Measurements from ENCODE around the gene RNF157.
A peak's percentile ranks its signal among the peaks of the same experiment; 100 is the strongest.

The RNF157 gene

GRCh38 chr17:76275382-76276068, 35.2 kb upstream of the RNF157 start:
- peaks cover 4% of the 10 kb centered on the region for H3K36me3 ChIP-seq (ENCODE audit: insufficient read depth, low read length)
- H3K4me1 ChIP-seq (ENCODE audit: insufficient read depth, low read length), result peaks cover 21% of the 10 kb centered on the region

GRCh38 chr17:76274112-76274956, 34.0 kb upstream of the RNF157 start:
- Histone ChIP-seq H3K27me3 (ENCODE audit: control insufficient read depth in 1 of 2, insufficient read depth in 2 of 2, low read length in 2 of 2) (no peaks in the 10 kb centered on the region), H3K9me3 (ENCODE audit: low read length) (no peaks in the 10 kb centered on the region), H3K9ac (ENCODE audit: low read length) (no peak overlapping the region), H3K4me1 (ENCODE audit: insufficient read depth, low read length) (peaks cover 20% of the 10 kb centered on the region), H3K27ac (ENCODE audit: low read depth, low read length) (no peak overlapping the region), H3K36me3 (ENCODE audit: insufficient read depth, low read length) (peaks cover 4% of the 10 kb centered on the region), H3K4me3 (ENCODE audit: low read depth in 1 of 2, low read length in 2 of 2) (no peak overlapping the region)

More at GRCh38 chr17:76275382-76276068, 35.2 kb upstream of the RNF157 start:
- no peak overlapping the region for H3K4me3 ChIP-seq (ENCODE audit: low read depth in 1 of 2, low read length in 2 of 2)
- no peaks in the 10 kb centered on the region for H3K27me3 ChIP-seq (ENCODE audit: control insufficient read depth in 1 of 2, insufficient read depth in 2 of 2, low read length in 2 of 2)
- H3K9me3 ChIP-seq (ENCODE audit: low read length), result no peaks in the 10 kb centered on the region
- H3K9ac ChIP-seq (ENCODE audit: low read length), result no peak overlapping the region
- no peak overlapping the region for H3K27ac ChIP-seq (ENCODE audit: low read depth, low read length)

- Histone ChIP-seq H3K27me3 (ENCODE audit: control insufficient read depth in 1 of 2, insufficient read depth in 2 of 2, low read length in 2 of 2) (no peaks in the 10 kb centered on the region), H3K4me1 (ENCODE audit: insufficient read depth, low read length) (peaks cover 21% of the 10 kb centered on the region), H3K36me3 (ENCODE audit: insufficient read depth, low read length) (peaks cover 4% of the 10 kb centered on the region), H3K9ac (ENCODE audit: low read length) (no peak overlapping the region), H3K4me3 (ENCODE audit: low read depth in 1 of 2, low read length in 2 of 2) (no peak overlapping the region), H3K9me3 (ENCODE audit: low read length) (no peaks in the 10 kb centered on the region), H3K27ac (ENCODE audit: low read depth, low read length) (no peak overlapping the region)
These were observed 33.3 kb upstream of the RNF157 start for GRCh38 chr17:76273445-76274111.

GRCh38 chr17:76272541-76273444, 32.5 kb upstream of the RNF157 start:
- H3K9me3 ChIP-seq (ENCODE audit: low read length), result no peaks in the 10 kb centered on the region
- H3K36me3 ChIP-seq (ENCODE audit: insufficient read depth, low read length), result peaks cover 4% of the 10 kb centered on the region
- H3K9ac ChIP-seq (ENCODE audit: low read length), result no peak overlapping the region
- no peaks in the 10 kb centered on the region for H3K27me3 ChIP-seq (ENCODE audit: control insufficient read depth in 1 of 2, insufficient read depth in 2 of 2, low read length in 2 of 2)
- peaks cover 26% of the 10 kb centered on the region for H3K4me1 ChIP-seq (ENCODE audit: insufficient read depth, low read length)
- no peak overlapping the region for H3K27ac ChIP-seq (ENCODE audit: low read depth, low read length)
- H3K4me3 ChIP-seq (ENCODE audit: low read depth in 1 of 2, low read length in 2 of 2), result peak overlapping the region in 1 of 2 donors; percentile 32

GRCh38 chr17:76271669-76272540, 31.6 kb upstream of the RNF157 start:
- Histone ChIP-seq H3K9me3 (ENCODE audit: low read length) (no peaks in the 10 kb centered on the region), H3K4me3 (ENCODE audit: low read depth in 1 of 2, low read length in 2 of 2) (peak overlapping the region in 1 of 2 donors; percentile 32), H3K9ac (ENCODE audit: low read length) (no peak overlapping the region), H3K27ac (ENCODE audit: low read depth, low read length) (no peak overlapping the region), H3K36me3 (ENCODE audit: insufficient read depth, low read length) (peaks cover 4% of the 10 kb centered on the region), H3K4me1 (ENCODE audit: insufficient read depth, low read length) (peaks cover 31% of the 10 kb centered on the region), H3K27me3 (ENCODE audit: control insufficient read depth in 1 of 2, insufficient read depth in 2 of 2, low read length in 2 of 2) (no peaks in the 10 kb centered on the region)

GRCh38 chr17:76270770-76271668, 30.7 kb upstream of the RNF157 start:
- Histone ChIP-seq H3K27ac (ENCODE audit: low read depth, low read length) (no peak overlapping the region), H3K27me3 (ENCODE audit: control insufficient read depth in 1 of 2, insufficient read depth in 2 of 2, low read length in 2 of 2) (no peaks in the 10 kb centered on the region), H3K9me3 (ENCODE audit: low read length) (no peaks in the 10 kb centered on the region), H3K4me1 (ENCODE audit: insufficient read depth, low read length) (peaks cover 39% of the 10 kb centered on the region), H3K9ac (ENCODE audit: low read length) (no peak overlapping the region), H3K4me3 (ENCODE audit: low read depth in 1 of 2, low read length in 2 of 2) (no peak overlapping the region), H3K36me3 (ENCODE audit: insufficient read depth, low read length) (peaks cover 4% of the 10 kb centered on the region)

- no peak overlapping the region for H3K9ac ChIP-seq (ENCODE audit: low read length)
- H3K27ac ChIP-seq (ENCODE audit: low read depth, low read length), result no peak overlapping the region
- no peaks in the 10 kb centered on the region for H3K27me3 ChIP-seq (ENCODE audit: control insufficient read depth in 1 of 2, insufficient read depth in 2 of 2, low read length in 2 of 2)
- no peaks in the 10 kb centered on the region for H3K9me3 ChIP-seq (ENCODE audit: low read length)
- peaks cover 4% of the 10 kb centered on the region for H3K36me3 ChIP-seq (ENCODE audit: insufficient read depth, low read length)
- no peak overlapping the region for H3K4me3 ChIP-seq (ENCODE audit: low read depth in 1 of 2, low read length in 2 of 2)
- H3K4me1 ChIP-seq (ENCODE audit: insufficient read depth, low read length), result peaks cover 39% of the 10 kb centered on the region
These were observed 29.9 kb upstream of the RNF157 start for GRCh38 chr17:76270127-76270592.

GRCh38 chr17:76268991-76269981, 29.0 kb upstream of the RNF157 start:
- Histone ChIP-seq H3K36me3 (ENCODE audit: insufficient read depth, low read length) (peaks cover 4% of the 10 kb centered on the region), H3K9me3 (ENCODE audit: low read length) (no peaks in the 10 kb centered on the region), H3K4me1 (ENCODE audit: insufficient read depth, low read length) (peaks cover 44% of the 10 kb centered on the region), H3K4me3 (ENCODE audit: low read depth in 1 of 2, low read length in 2 of 2) (no peak overlapping the region), H3K27ac (ENCODE audit: low read depth, low read length) (no peak overlapping the region), H3K27me3 (ENCODE audit: control insufficient read depth in 1 of 2, insufficient read depth in 2 of 2, low read length in 2 of 2) (no peaks in the 10 kb centered on the region), H3K9ac (ENCODE audit: low read length) (no peak overlapping the region)
